NCI-H128 (cell line): ENCODE data around the gene DUT.

Experiments
- DNase-seq: peaks from one replicate; lab custom pipeline; 2025; ENCODE audit not compliant: unreplicated experiment; lab: John Stamatoyannopoulos, UW

Gene DUT

DNA sequence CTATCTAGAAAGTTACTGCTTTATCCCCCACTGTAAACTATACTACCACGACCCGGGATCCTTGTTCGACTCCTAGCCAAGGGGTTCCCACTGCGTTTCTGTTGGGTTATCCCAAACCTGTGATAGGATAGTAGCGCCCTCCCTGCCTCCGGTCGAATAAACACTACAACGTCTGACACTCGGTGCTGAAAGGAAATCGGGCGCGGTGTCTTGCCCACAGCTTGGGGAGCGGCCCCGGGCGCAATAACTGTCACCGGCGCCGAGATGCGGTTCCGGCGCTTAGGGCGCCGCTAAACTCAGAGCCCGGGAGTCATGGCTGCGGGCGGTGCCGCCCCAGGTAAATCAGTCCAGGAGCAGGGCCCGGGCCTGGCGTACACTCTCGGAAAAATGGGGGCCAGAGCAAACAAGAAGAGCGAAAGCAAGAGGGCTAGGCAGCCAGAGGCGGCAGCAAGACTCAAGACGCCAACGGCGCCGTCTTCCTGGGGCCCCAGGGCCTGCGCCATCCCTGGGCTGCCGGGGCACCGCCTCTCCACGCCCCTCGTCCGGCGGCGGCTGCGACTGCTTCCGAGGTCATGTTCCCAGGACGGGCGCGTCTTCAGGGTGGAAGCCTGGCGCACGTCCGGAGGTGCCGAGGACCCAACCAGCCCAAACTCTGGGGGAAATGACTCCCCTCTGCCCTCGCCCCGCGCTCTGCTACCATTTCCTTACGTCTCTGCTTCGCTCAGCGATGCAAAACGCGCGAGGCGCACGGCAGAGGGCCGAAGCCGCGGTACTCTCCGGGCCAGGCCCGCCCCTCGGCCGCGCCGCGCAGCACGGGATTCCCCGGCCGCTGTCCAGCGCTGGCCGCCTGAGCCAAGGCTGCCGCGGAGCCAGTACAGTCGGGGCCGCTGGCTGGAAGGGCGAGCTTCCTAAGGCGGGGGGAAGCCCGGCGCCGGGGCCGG is at the start of gene DUT:
TSS of gene DUT (plus strand) at position 575 of the 941 bp plus-strand sequence. CDS start at position 662, 87 bp downstream.
- DNase-seq, result peak; percentile 20

DNA sequence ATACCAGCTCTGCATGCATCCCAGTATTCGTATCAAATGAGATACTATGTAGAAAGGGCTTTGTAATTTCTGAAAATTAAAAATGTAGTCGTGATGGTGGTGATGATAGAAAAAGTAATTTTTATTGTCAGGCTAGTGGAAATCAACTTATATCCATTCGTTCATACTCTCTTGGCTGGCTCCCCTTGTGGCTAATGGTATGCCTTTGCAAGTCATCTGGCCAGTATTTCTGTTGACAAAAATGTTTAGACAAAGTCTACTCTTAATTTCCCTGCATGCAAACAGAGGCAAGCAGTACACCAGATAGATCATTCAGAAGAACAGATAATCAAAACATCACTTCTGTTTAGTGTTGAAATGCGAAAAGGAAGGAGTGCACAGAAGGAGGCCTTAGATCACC is 49.6 kb upstream of the DUT start:
- DNase-seq, result no peak

DNA sequence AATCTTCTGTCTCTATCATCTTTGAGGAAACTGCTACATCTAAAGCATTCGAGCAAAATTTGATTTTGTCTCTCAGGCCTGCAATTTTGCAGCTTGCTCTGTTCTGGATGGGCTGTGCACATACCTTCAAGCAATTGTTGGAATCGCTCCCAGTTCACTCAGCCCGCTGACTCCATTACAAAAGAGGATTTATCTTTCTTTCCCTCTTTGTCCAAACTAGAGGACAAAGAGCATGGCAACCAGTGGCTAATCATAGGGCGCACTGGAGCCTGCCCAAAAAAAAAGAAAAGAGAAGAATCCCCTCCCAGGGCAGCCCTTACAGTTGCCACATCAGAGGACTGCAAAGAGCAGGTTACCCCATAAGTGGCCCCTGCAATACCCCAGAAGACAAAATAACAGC is 49.0 kb upstream of the DUT start:
- no peak for DNase-seq

DNA sequence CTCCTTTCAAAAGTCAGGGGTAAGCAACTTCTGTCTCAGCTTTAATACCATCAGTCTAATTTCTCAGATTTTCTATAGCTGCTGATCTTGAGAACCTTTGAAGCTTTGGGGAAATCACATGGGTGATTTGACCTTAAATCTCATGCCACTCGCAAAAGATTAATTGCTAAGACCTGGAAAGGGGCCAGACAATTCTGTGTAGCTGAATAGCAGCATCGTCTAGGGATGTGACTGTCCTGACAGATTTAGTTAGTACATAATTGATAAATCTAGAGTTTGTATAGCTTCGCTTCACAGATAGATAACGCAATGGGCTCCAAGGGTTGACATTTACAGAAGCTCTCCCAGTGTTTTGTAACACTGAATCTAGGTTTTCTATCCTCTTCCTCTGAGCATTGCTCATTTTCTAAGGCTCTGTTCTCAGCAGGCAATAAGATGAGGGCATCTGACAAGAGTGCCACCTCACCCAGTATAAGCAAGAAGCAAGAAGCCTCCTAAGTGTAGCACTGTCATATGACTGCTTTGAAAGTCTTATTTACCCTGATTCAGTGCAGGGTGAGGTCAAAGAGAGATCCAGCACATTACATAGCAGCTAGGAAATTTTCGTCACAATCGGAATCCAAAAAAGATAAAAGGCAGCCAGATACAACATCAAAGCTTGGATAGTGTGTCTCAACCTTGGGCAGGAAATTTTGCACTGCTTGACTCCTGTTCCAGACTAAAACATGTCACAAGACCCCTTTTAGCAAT is 47.7 kb upstream of the DUT start:
- no peak for DNase-seq

GRCh38 chr15:48285329-48286214 is 45.7 kb upstream of the DUT start:
- peak; percentile 24 for DNase-seq

- no peak for DNase-seq
Measured at GRCh38 chr15:48289628-48290027, 41.6 kb upstream of the DUT start.

DNA sequence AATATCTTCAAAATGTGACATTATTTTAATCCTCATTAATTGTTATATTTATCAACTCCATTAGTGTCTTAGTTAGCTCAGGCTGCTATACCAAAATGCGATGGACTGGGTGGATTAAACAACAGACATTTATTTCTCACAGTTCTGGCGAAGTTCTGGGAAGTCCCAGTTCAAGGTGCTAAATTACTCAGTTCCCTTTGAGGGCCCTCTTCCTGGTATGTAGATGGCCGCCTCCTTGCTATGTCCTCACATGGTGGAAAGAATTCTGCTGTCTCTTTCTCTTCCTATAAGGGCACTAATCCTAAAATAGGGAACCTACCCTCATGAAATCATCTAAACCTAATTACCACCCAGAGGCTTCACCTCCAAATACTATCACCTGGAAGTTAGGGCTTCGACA is 38.8 kb upstream of the DUT start:
- no peak for DNase-seq

- no peak for DNase-seq
Measured at GRCh38 chr15:48297668-48298067, 33.6 kb upstream of the DUT start.

GRCh38 chr15:48298914-48299313 is 32.3 kb upstream of the DUT start:
- no peak for DNase-seq

DNA sequence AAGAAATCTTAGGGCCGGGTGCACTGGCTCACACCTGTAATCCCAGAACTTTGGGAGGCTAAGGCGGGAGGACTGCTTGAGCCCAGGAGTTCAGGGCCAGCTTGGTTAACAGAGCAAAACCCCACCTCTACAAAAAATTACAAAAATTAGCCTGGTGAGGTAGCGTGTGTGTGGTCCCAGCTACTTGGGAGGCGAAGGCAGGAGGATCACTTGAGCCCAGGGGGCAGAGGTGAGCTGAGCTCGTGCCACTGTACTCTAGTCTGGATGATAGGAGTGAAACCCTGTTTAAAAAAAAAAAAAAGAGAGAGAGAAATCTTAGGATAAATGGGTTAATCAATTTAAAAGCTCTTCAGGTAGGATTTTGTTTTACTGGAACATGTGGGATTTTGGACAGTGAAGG is 31.2 kb upstream of the DUT start:
- DNase-seq, result no peak

GRCh38 chr15:48304398-48304797 is 26.8 kb upstream of the DUT start:
- no peak for DNase-seq

DNA sequence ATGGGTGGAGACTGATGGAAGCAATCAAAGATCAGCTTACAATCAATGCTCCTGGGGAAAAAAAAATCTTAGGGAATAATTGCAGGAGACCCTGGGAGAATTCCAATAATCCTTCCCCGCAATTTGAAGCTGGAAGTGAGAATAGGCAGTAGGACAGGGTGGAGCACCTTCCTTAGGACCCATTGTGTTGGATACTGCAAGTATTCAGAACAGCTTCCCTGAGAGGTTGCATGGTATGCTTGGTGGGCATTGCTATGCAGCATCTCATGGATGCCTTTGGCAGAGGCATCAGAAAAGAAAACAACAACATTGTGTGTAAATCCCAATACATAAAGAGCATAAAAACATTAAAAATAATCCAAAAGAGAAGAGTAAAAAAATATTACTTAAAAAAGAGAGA is 24.6 kb upstream of the DUT start:
- no peak for DNase-seq

- DNase-seq, result no peak
Measured at GRCh38 chr15:48307586-48307985, 23.6 kb upstream of the DUT start.

GRCh38 chr15:48309740-48310139 is 21.5 kb upstream of the DUT start:
- no peak for DNase-seq

DNA sequence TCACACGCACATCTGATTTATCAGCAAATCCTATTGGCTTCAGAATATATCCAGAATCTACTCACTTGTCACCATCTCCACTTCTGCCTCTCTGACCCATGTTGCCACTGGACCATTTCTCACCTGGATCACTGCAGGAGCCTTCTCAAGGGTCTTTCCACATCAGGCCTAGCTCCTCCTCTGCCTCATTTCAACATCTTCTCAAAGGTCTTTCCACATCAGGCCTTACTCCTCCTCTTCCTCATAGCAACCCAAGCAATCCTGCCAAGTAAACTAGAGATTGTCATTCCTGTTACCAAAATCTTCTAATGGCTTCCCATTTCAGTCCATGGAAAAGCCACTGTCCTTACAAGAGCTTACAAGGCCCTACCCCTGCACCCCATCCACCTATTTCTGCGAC is 18.0 kb upstream of the DUT start:
- no peak for DNase-seq

GRCh38 chr15:48315041-48315440 is 16.2 kb upstream of the DUT start:
- no peak for DNase-seq

- no peak for DNase-seq
Measured at GRCh38 chr15:48317221-48317620, 14.0 kb upstream of the DUT start.

- no peak for DNase-seq
Measured at GRCh38 chr15:48318131-48318530, 13.1 kb upstream of the DUT start.

DNA sequence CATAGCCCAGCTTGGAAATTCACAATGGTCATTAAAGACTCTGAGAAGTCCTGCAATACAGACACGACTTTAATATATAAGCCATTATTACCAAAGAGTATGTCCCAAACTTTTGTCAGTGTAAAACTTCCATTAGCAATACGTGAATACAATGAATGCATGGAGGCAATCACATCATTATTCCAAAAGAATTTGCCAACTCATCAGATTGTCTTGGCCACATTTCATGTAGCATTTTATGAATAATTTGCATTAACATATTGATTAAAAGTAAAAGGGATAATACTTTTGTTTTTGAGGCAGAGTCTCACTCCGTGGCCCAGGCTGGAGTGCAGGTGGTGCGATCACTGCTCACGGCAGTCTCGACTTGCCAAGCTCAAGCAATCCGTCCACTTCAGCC is 7.9 kb upstream of the DUT start:
- no peak for DNase-seq

GRCh38 chr15:48324949-48325348 is 6.3 kb upstream of the DUT start:
- no peak for DNase-seq

GRCh38 chr15:48325400-48325799 is 5.8 kb upstream of the DUT start:
- DNase-seq, result no peak
